ENCODE measurements around the gene BRPF1.

DNA sequence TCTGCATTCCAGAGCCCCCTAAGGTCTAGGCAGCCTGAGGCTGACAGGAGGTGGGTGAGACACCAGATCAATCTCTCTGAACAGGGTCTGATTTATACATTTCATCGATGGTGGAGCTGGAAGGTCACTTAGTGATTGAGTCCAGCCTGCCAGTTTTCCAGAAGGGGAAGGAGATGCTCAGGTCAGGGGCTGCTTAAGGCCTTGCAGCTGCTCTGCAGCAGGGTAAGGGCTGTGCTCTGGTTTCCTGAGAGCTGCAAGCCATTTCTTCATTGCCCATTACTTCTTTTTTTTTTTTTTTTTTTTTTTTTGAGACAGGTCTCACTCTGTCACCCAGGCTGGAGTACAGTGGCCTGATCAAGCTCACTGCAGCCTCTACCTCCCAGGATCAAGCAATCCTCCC lies 50.0 kb downstream of the BRPF1 start:
- TF ChIP-seq, protein P1, sequence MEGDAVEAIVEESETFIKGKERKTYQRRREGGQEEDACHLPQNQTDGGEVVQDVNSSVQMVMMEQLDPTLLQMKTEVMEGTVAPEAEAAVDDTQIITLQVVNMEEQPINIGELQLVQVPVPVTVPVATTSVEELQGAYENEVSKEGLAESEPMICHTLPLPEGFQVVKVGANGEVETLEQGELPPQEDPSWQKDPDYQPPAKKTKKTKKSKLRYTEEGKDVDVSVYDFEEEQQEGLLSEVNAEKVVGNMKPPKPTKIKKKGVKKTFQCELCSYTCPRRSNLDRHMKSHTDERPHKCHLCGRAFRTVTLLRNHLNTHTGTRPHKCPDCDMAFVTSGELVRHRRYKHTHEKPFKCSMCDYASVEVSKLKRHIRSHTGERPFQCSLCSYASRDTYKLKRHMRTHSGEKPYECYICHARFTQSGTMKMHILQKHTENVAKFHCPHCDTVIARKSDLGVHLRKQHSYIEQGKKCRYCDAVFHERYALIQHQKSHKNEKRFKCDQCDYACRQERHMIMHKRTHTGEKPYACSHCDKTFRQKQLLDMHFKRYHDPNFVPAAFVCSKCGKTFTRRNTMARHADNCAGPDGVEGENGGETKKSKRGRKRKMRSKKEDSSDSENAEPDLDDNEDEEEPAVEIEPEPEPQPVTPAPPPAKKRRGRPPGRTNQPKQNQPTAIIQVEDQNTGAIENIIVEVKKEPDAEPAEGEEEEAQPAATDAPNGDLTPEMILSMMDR (IDR thresholded peaks at IDR 0.05; ENCODE audit: low read length) = no peak
- no peak for TF ChIP-seq EZH2 (optimal IDR thresholded peaks at IDR 0.05; ENCODE audit: low read depth, low read length)
